Breast epithelium (tissue), 3 donors: ENCODE data around the gene CBX1.

ENCODE experiments used
- CTCF ChIP-seq, 3 donors: fragments of 450-650 bp; IDR thresholded peaks; one replicate each; pipeline ENCODE4 v1.5.1; 2016 to 2017; ENCODE audit warnings: antibody characterized with exemption in 3 of 3, mild to moderate bottlenecking in 3 of 3, moderate library complexity in 3 of 3
- POLR2A ChIP-seq: fragments of 450-650 bp; IDR thresholded peaks from one replicate; pipeline ENCODE4 v1.6.1; 2016; ENCODE audit warnings: antibody characterized with exemption, mild to moderate bottlenecking, moderate library complexity
- POLR2AphosphoS5 ChIP-seq, 3 donors: sonication (generic); formaldehyde crosslinking; IDR thresholded peaks; one replicate each; pipeline ENCODE4 v1.6.1; 2017; ENCODE audit warnings: antibody characterized with exemption in 3 of 3

DNA sequence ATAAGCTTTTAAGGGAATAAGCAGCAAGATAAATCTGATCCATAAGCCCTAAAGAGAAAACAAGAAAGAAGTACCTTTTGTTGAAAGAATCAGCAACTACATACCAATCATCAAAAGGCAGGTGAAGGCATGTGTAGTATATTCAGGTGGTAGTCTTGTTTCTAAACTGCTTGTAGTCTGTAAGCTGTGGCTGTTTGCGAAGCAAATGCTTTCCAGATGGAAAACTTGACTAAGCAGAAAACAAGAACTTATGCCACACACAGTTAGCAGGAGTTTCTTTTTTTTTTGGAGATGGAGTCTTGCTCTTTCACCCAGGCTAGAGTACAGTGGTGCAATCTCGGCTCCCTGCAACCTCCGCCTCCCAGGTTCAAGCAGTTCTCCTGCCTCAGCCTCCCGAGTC is 5.7 kb downstream of the CBX1 start:
- no peak for TF ChIP-seq CTCF (IDR thresholded peaks at IDR 0.05)
- TF ChIP-seq POLR2AphosphoS5 (IDR thresholded peaks at IDR 0.05) = no peak
- TF ChIP-seq POLR2A = no peak
